Activated effector memory CD4-positive, alpha-beta T cell treated with Interleukin-2 at 50 U/mL for 16 hours (primary cell): ENCODE data around the gene PPDPF.
A peak's percentile ranks its signal among the peaks of the same experiment; 100 is the strongest.

Source experiments
- DNase-seq: peaks from one replicate; pipeline ENCODE4 v3.0.0-alpha.2; 2020

PPDPF gene

DNA sequence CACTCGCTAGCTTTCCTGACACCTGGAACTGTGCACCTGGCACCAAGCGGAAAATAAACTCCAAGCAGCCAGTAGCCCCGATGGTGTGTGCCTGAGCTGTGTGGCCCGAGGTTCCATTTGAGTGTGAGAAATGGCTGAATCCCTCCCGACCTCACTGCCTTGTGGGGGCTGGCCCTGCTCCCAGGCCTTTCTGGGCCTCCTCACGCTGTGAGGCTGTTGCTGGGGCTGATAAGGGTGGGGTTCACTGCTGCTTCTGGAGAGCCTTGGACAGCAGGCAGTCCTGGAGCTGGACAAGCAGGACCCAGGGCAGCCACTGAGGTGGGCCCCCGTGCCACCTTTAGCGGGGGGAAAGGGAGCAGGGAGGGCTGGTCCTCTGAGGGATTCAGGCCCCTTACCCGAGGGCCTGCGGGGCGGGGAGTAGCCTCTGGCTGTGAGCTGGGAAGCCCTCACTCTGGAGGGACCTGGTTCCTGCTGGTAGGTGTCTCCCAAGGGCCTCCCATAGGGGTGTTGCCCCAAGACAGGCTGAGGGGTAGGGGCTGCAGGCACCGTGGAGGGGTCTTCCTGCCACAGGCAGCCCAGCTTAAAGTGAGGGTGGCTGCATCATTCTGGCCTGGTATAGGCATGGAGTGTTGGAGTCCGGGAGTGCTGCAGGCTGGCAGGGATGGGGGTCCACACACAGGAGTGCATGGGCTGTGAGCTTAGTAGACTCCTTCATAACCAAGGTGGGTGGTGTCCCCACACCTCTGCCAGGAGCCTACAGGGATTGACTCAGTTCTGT is 1.7 kb downstream of the PPDPF start:
- DNase-seq, result no peak

- DNase-seq, result no peak
Observed at GRCh38 chr20:63522981-63523611, 2.5 kb downstream of the PPDPF start.

DNA sequence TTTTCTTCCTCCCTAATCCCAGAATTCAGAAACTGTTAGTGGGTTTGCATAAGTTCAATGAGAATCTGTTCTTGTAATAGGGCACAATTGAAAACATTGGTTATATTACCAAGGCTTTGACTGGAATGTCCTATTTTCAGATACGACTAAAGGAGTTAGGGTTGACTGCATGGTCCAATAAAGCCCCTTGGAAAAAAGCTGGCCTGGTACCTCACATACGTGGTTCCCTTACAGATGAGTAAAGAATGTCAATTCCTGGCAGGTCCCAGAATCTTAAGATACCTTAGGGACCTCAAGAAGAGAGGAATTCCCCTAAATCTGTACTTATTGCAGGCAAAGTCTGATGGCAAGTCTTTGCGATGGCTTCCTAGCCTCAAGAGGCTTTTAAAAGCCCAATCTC is 4.6 kb downstream of the PPDPF start:
- DNase-seq, result no peak

DNA sequence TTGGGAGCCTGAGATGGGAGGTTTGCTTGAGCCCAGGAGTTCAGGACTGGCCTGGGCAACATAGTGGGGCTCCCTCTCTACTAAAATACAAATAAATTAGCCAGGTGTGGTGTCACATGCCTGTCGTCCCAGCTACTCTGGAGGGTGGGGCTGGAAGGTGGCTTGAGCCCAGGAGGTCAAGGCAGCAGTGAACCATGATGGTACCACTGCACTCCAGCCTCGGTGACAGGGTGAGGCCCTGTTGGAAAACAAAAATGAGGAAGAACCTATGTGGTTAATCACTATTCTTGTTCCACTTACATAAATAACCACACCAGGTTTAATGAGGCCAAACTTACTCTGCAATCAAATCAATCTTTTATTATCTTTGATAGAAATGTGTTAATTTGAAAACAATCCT is 5.4 kb downstream of the PPDPF start:
- no peak for DNase-seq

GRCh38 chr20:63527184-63527583 is 6.6 kb downstream of the PPDPF start:
- no peak for DNase-seq

DNA sequence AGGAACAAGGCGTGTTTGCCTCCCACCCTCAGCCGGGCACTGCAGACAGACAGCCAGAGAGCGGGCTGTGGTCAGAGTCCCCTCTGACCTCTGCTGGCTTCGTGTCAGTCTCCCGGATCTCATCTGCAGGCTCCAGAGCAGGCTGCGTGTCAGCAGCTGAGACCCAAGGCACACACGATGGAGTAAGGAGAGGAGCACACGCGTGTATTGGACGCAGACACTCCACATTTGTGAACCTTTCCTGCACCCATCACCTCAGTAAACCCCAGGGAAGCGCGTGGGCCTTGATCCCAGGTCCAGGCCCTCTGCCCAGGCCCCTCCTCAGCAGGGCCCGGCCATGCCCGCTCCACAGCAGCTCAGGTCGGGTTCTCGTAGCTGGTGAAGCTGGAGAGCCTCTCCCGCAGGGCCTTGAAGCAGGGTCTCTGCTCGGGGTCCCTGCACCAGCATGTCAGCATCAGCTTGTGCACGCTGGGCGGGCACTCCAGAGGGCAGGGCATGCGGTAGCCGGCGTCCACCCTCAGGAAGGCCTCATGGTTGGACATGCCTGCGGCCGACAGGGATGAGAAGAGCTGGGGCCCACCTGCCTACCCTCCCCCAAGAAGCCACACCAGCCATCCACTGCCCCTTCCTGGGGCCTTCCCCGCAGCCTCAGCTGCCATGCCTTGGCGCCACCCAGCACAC is 8.8 kb downstream of the PPDPF start:
- no peak for DNase-seq

GRCh38 chr20:63529861-63530787 is 9.6 kb downstream of the PPDPF start:
- no peak for DNase-seq

- DNase-seq, result no peak
Observed at GRCh38 chr20:63530788-63531160, 10.2 kb downstream of the PPDPF start.

GRCh38 chr20:63531686-63532448 is 11.3 kb downstream of the PPDPF start:
- DNase-seq, result no peak

DNA sequence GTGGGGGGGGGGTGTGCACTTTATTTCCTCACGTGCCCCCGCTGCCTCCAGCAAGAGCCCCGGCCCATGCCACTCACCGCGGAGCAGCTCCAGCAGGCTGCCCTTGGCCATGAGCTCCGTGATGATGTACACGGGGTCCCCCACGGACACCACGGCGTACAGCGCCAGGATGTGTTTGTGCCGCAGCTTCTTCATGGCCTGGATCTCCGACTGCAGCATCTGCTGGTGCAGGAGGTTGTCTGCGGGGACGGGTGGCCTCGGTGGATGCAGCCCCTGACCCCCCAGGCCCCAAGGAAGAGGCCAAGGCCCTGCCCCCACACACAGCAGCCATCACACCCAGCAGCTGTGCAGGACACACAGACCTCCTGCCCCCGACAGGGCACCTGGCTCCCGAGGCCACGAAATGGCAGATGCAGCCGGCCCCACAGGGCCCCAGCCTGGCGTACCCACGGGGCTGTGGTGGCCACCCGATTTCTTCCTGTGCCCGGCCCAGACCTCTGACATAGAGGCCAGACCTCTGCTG is 11.9 kb downstream of the PPDPF start:
- DNase-seq, result no peak

- no peak for DNase-seq
Observed at GRCh38 chr20:63533388-63533787, 12.8 kb downstream of the PPDPF start.

DNA sequence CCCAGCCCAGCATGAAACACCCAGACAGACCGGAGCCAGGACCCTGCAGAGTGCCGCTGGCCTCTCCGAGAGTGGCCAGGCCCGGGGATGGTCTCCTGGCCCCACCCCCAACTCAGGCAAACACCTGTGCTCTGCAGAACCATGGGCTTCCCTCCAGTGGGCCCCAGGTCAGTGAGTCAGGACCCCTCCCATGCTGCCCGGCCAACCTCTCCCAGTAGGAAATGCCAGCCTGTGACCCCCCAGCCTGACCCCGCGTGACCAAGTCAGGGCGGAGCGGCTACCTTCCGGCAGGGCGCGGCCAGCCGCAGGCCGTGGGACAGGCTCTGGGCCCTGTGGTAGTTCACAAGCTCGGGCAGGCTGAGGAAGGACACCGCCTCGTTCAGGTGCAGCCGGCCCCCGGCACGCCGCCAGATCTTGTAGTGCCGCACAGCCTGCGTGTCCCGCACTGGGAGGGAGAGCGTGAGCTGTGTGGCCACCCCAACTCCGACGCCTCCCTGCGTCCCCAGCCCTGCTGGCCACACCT is 13.4 kb downstream of the PPDPF start:
- DNase-seq, result no peak

GRCh38 chr20:63534427-63534830 is 13.9 kb downstream of the PPDPF start:
- DNase-seq, result no peak

DNA sequence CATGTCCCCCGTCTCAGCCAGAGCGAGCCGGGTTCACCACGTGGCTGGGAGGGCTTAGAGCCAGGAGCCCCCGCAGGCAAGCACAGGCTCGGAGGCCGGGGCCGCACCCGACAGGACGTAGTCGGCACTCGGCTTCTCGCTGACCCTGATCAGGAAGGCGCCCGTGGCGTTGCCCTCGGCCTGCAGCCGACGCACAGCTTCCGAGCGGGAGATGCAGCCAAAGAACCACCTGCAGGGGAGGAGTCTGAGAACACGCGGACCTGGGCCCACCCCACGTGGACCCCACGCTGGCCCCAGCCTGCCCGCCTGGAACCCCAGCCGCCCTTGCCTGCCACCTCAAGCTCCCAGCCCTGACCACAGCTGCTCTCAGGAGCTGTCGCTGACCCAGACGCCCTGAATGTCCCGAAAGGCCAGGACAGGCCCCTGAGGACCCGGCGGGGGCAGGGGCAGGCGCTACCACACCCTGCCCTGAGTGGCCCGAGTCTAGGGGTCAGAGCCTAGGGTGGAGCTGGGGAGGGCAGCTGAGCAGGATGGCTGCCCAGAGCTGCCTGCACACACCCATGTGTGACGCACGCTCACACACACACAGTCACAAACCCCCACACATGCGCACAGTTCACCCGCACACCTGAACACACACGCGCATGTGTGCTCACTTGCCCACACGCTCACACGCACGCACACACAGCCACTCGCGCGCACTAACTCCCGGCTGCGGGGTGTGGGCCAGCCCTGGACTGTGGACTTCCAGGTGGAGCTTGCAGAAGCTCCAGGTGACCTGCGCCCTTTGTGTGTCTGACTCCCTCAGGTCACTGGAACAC is 14.5 kb downstream of the PPDPF start:
- DNase-seq, result no peak

DNA sequence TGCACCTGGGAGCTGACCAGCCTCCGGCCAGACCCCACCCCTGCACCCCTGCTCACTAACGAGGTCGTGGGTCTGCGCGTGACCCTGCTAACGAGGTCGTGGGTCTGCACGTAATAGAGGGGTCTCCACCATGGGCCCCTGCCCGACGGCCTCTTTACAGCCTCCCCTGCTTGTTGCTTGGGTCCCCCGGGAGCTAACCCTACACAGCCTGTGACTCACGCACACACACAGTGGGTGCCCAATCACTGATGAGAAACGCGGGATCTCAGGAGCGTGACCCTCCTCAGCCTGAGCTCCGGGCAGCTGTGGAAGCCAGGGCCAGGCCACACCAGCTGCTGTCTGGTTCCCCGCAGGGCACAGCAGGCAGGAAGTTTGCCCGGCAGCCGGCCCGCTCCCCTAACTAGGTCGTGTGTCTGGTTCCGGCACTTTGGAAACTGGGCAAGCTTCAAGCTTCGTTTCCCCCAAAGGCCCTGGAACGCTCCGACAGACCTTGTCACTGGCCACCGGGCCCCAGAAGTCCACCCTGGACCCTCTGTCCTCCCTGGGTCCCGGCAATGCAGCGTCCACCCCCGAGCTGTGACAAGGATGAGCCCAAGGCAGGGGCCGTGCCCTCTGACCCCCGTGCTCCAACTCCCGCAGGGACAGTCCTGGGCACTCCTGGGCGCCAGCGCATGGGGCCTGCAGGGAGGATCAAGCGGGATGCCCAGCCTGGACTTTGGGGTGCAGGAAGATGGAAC is 15.8 kb downstream of the PPDPF start:
- DNase-seq, result no peak

DNA sequence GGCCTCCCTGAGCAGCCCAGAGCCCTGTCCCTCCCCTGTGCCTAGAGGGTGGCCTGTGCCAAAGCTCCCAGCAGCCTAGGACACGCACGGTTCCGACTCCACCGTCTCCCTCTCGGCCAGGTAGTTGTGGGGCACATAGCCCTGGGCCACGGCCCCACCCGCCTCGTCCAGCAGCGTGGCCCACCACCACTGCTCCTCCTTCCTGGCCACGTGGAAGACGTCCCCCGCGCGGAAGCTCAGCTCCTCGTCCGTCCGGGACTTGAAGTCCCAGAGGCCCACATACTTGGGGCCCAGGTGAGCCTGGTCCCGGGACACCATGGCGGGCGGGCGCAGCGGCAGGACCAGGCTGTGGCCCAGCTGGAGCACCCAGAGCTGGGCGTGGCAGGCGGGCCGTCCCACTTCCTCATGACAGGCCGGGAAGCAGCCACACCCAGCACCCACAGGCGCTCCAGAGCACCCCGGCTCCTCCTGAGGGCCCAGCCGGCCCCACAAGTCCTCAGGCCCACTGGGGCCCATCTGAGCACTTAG is 16.5 kb downstream of the PPDPF start, which contains the start of gene PTK6:
TSS of gene PTK6 (minus strand) at position 380 of the 528 bp plus-strand sequence. CDS start at position 318, 62 bp downstream.
- DNase-seq, result peak; percentile 13

GRCh38 chr20:63537525-63538203 is 17.1 kb downstream of the PPDPF start:
- DNase-seq, result peak; percentile 86

DNA sequence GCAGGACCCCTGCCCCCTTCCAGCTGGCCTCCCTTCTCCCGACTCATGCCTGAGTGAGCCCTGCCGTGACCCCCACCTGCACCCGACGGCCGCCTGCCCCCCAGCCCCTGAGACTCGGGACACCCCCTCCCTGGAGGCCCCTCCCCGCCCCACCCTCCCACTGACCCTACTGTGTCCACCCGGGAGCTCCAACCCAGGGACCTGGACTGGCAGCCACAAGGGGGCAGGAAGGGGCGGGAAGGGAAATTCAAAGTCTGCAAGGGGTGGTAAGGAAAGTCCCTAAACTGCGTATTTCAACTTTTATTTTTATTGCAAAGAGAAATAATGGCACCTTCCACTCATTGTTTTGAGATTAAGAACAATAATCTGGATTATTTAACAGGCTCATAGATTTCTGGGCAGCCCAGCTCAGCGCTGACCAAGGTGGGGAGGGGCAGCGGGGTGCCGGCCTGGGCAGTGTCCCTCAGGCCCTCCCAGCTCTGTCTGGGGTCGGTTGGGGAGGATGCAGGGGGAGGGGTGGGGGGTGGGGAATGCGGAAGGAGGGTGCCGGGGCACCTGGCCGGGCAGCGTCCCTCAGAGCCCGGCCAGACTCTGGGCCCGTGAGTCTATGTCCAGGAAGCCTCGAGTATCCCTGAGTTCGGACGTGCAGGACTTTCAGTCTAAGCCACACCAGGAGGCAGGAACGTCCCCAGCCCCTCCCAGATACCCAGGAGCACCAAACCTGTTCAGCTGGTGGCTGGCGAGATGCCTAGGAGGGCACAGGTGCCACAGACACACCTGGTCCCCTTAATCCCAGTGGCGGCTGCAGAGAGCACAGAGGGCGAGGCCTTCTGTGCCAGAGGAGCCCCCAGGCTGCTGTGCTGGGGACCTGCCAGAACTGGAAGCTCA is 17.9 kb downstream of the PPDPF start:
- no peak for DNase-seq
